CD4-positive, alpha-beta T cell treated with Interleukin-12 subunit alpha and Interleukin-12 subunit beta, for 1 hour (primary cell): ENCODE measurements around the gene HYAL4.
"Not testable (repeated sequence)": the region's sequence is repeated elsewhere in the genome, so short reads cannot be mapped to it uniquely, and the experiment has no call there.

Experiments used
- DNase-seq: peaks from one replicate; pipeline ENCODE4 v3.0.0-alpha.2; 2020

Gene HYAL4

GRCh38 chr7:123844712-123845219 is at the start of gene HYAL4:
Gene HYAL4, plus strand, starts transcription at chr7:123845169. Its CDS starts 23,105 bp downstream, at chr7:123868274.
- no peak for DNase-seq

DNA sequence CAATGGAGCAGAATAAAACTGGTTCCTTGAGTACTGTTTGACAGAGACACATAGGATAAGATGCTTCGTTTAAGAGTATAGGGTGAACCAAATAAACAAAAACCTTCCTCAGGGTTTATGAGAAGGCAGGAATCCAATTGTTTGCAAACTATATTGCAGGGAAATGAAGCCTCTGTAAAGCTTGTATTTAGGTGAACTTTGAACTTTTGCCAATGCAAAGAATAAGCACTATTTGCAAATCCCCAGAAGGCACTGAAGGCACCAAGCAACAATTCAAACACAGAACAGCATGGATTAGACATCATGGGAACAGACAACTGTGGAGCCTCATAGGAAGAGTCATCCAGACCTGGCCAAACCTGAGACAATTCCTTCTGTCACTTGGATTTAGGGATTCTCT is 49.1 kb upstream of the HYAL4 start:
- DNase-seq = no peak

DNA sequence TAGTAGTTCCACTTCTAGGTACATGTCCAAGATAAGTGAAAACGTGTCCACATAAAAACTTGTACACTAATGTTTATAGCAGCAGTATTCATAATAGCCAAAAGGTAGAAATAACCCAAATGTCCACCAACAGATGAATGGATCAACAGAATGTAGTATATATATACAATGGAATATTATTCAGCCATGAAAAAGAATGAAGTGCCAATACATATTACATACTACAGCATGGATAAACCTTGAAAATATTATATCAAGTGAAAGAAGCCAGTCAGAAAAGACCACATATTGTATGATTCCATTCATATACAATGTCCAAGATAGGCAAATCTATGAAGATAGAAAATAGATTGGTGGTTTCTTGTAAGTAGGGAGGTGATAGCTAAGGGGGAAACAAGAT is 48.4 kb upstream of the HYAL4 start:
- no peak for DNase-seq

DNA sequence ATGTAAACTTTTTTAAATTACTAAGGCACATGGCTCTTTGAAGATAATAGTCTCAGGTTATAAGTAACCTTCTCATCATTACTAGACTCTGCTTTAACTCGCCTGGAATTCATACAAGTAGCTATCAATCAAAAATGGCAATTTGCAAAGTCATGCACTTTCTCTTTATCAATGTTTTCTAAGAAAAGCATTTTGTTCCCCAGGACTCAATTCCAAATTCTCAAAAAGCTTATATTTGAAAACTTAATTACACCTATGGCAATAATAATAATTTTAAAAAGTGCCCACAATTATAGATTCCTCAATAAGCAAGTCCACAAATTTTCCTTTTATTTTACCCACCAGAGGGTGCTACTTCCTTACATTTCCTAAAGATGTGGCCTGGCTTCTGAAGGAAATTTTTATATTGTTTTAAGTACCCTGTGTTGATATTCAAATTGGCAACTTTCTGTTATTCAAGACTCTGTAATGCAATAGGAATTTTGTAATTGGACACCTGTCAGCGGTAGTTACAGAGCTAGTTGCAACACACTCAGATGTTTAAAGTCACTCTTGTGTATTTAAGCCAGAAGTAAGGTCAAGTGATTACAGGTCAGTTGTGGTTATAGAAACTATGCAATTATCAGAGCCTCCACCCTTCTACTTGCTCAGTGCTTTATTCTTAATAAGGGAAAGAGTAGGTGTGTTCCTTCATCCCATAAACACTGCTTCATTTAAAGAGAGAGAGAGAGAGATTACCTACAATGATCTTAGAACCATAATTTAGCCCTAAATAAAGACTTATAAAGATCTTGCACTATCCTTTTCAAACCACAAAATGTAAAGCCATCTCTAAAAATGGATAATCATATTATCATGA is 47.1 kb upstream of the HYAL4 start:
- peak; percentile 6 for DNase-seq

GRCh38 chr7:123798532-123799188 is 46.3 kb upstream of the HYAL4 start:
- DNase-seq = no peak

GRCh38 chr7:123802249-123802648 is 42.7 kb upstream of the HYAL4 start:
- no peak for DNase-seq

DNA sequence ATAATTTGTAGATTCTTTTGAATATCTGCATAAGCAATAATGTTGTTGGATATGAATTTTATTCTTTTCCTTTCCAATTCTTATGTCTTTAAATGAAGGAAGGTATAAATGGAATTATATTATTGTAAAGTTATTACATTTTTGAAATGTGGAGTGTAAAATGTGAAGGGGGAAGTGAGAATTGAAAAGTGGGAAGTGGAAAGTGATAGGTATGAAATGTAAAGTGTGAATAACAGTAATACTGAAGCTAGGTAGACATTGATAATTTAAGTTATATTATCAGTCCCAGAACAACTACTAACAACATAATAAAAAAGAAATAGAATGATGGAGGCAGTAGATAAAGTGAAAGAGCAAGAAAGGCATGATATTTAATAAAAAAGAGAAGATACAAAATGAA is 39.7 kb upstream of the HYAL4 start:
- DNase-seq = no peak

GRCh38 chr7:123809471-123809870 is 35.5 kb upstream of the HYAL4 start:
- no peak for DNase-seq

- no peak for DNase-seq
Measured at GRCh38 chr7:123811056-123811455, 33.9 kb upstream of the HYAL4 start.

GRCh38 chr7:123816916-123817315 is 28.1 kb upstream of the HYAL4 start:
- no peak for DNase-seq

DNA sequence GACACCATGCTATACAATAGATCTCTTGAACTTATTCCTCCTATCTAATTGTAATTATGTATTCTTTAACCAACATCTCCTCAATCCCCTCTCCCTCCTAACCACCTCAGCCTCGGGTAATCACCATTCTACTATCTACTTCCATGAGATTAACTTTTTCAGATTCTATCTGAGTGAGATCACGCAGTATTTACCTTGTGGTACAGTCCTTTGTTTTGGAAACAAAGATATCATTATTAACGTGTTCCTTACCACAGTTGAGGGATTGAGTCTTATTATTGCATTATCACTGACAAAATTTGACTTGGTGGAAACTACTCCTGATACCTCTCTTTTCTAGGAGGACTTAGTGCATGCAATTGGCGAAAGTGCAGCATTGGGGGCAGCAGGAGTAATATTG is 26.0 kb upstream of the HYAL4 start:
- no peak for DNase-seq

DNA sequence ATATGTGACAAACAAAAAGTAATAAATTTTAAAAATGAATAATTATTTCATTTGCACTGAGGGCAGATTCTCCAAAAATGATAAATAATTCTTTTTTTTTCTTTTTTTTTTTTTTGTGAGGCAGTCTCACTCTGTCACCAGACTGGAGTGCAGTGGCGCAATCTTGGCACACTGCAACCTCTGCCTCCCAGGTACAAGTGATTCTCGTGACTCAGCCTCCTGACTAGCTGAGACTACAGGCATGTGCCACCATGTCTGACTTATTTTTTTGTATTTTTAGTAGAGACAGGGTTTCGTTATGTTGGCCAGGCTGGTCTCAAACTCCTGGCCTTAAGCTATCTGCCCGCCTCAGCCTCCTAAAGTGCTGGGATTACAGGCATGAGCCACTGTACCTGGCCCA is 25.2 kb upstream of the HYAL4 start:
- DNase-seq = not testable (repeated sequence)

DNA sequence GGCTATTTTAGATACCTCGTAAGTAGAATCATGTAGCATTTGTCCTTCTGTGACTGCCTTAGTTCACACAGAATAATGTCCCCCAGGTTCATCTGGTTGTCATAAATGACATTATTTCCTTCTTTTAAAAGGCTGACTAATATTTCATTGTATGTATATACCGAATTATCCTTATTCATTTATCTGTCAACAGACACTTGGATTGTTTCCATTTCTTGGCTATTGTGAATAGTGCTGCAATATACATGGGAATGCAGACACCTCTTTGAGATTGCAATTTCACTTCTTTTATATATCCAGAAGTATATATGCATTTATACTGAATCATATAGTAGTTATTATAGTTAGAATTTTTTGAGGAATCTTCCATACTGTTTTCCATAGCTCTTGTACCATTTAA is 24.1 kb upstream of the HYAL4 start:
- no peak for DNase-seq

GRCh38 chr7:123821320-123821719 is 23.6 kb upstream of the HYAL4 start:
- DNase-seq = no peak

DNA sequence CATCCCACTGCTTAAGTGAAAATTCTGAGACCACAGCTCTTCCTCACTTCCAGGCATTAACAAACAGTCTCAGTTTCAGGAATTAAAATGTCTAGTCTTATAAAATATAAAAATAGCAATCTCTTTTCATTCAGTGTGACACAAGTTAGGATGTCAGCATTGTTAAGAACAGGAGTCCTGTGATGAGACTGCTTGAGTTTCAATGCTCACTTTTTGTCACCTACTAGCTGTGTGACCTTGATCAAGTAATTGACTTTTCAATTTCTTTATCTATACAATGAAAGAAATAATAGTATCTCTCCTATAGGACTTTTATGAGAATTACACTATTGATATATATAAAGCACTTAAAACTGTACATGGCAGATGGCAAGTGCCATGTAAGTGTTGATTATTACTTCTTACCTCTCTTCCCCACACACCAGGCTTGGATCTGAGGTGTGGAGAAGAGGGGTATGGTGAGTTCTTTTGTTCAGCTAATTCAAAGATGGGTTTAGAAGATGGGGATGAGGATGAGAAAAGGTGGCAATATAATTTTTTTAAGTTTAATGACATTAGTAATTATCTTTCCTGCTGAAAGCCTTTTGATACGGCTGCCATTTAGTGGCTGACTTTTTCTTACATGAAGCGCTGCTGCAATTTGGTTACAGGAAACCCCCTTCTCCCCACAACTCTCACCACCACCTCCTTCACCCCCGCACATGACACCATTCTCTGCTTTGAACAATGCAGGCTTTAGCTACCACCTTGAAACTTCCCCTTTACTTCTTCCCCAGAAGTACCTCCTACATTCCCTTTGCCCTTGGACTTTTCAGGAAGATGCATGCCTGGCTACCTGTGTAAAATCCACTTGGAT is 20.8 kb upstream of the HYAL4 start:
- DNase-seq = peak; percentile 3

GRCh38 chr7:123824754-123825067 is 20.3 kb upstream of the HYAL4 start:
- no peak for DNase-seq

DNA sequence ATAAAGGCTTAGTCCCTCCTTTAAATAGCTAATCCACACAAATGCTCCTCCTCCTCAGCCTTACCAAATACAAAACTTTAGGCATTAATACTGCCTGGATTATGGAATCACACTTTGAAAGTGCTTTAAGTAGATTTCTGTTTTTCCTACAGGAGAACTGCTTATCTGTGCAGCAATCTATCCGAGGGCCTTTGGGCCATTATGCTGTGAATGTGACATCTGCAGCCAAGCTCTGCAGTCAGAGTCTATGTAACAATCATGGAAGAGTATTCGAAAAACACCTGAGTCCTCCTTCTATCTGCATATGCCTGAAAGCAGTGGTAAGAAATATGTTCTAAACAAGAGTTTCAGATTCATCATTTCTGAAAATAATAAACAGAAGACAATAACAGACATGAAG is 16.2 kb upstream of the HYAL4 start:
- no peak for DNase-seq

DNA sequence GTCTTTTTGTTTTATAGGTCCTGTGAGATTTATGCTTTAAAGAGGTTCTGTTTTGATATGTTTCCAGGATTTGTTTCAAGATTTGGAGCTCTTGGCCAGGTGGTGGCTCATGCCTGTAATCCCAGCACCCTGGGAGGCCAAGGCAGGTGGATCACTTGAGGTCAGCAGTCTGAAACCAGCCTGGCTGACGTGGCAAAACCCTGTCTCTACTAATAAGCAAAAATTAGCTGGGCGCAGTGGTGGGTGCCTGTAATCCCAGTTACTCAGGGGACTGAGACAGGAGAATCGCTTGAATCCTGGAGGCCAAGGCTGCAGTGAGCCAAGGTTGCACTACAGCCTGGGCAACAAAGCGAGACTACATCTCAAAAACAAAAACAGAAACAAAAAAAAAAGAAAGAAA is 8.3 kb upstream of the HYAL4 start:
- no peak for DNase-seq

- not testable (repeated sequence) for DNase-seq
Measured at GRCh38 chr7:123839106-123839505, 5.9 kb upstream of the HYAL4 start.

GRCh38 chr7:123844142-123844541 is 827 bp upstream of the HYAL4 start:
- not testable (repeated sequence) for DNase-seq

- no peak for DNase-seq
Measured at GRCh38 chr7:123845823-123846216, 851 bp downstream of the HYAL4 start.

- no peak for DNase-seq
Measured at GRCh38 chr7:123846217-123846891, 1.4 kb downstream of the HYAL4 start.

GRCh38 chr7:123847868-123848267 is 2.9 kb downstream of the HYAL4 start:
- no peak for DNase-seq
